Esophagus squamous epithelium (tissue), 5 donors: ENCODE measurements around the gene RAB8B. TPM values are rescaled to one million over a fixed set of nuclear protein-coding genes. Genes with fewer than 3 reads are reported as not detected.

Source experiments
- DNase-seq: peaks from one replicate; lab custom pipeline; 2025; lab: John Stamatoyannopoulos, UW
- H3K27ac ChIP-seq, 4 donors: fragments of 200-600 bp; sonication (generic); one replicate each; pipeline ENCODE4 v1.5.1; 2016 to 2019; ENCODE audit warnings: mild to moderate bottlenecking in 1 of 4
- H3K27me3 ChIP-seq, 4 donors: fragments of 200-600 bp; sonication (generic); 1 replicate in 3 of 4; 2 replicates in 1 of 4; pipeline versions ENCODE4 v1.5.1 to v1.6.0; 2017 to 2021; ENCODE audit warnings: antibody characterized with exemption in 1 of 4
- H3K36me3 ChIP-seq, 3 donors: fragments of 200-600 bp; sonication (generic); one replicate each; pipeline ENCODE4 v1.5.1; 2016 to 2019
- H3K4me1 ChIP-seq, 3 donors: fragments of 200-600 bp; sonication (generic); one replicate each; pipeline ENCODE4 v1.5.1; 2017 to 2019
- H3K4me3 ChIP-seq, 4 donors: fragments of 200-600 bp; sonication (generic); 1 replicate in 3 of 4; 2 replicates in 1 of 4; pipeline ENCODE4 v1.5.1; 2016 to 2019; ENCODE audit warnings: mild to moderate bottlenecking in 2 of 4, moderate library complexity in 1 of 4
- H3K9me3 ChIP-seq, 3 donors: fragments of 200-600 bp; sonication (generic); one replicate each; pipeline ENCODE4 v1.5.1; 2016 to 2019
- POLR2A ChIP-seq, 4 donors: fragments of 450-650 bp; IDR thresholded peaks; one replicate each; pipeline ENCODE4 v1.6.1; 2017; ENCODE audit warnings: antibody characterized with exemption in 4 of 4, mild to moderate bottlenecking in 4 of 4, moderate library complexity in 3 of 4
- WGBS, 2 donors: methylation state at CpG; one replicate each; pipeline ENCODE4 v1.1.5; 2018; 5-methylcytosine and 5-hydroxymethylcytosine counted together
- intact Hi-C: fragments of 100-400 bp; cut with DNase I; formaldehyde crosslinking; loops from one replicate; pipeline ENCODE4 v1.15.0; 2022
- total RNA-seq, 4 donors: library from RNA; depleted of rRNA; stranded (reverse); fragments of >200 nt; gene quantifications; one replicate each; pipeline ENCODE4 v1.1.0, GENCODE V29; 2016
- TF ChIP-seq, protein P1 (sequence below), 6 experiments: fragments of 450-650 bp in 4 of 6; fragments of 200-600 bp in 2 of 6; sonication (generic) in 2 of 6; IDR thresholded peaks; one replicate each; pipeline ENCODE4 v1.5.1; 2016 to 2019; ENCODE audit warnings: antibody characterized with exemption in 6 of 6, mild to moderate bottlenecking in 4 of 6, moderate library complexity in 4 of 6
- donor health status: DM: yes; HTN: yes; CAD: no.

The RAB8B gene
- total RNA-seq, 4 donors from 2014 or later = 3.1 to 22.7 (median 10.0) TPM

- intact Hi-C loops = no loop called here
- Histone ChIP-seq H3K4me1 (peaks cover 0 to 16% (median 0%) of the 10 kb centered on the region in 3 donors), H3K36me3 (peaks cover 0 to 59% (median 4%) of the 10 kb centered on the region in 3 donors), H3K4me3 (no peak overlapping the region), H3K27me3 (no peaks in the 10 kb centered on the region), H3K9me3 (no peaks in the 10 kb centered on the region), H3K27ac (no peak overlapping the region)
- 78 to 93% methylated on average over 2 of the region's 2 CpGs for WGBS, 2 donors
- DNase-seq = no peak
- TF ChIP-seq, protein P1, sequence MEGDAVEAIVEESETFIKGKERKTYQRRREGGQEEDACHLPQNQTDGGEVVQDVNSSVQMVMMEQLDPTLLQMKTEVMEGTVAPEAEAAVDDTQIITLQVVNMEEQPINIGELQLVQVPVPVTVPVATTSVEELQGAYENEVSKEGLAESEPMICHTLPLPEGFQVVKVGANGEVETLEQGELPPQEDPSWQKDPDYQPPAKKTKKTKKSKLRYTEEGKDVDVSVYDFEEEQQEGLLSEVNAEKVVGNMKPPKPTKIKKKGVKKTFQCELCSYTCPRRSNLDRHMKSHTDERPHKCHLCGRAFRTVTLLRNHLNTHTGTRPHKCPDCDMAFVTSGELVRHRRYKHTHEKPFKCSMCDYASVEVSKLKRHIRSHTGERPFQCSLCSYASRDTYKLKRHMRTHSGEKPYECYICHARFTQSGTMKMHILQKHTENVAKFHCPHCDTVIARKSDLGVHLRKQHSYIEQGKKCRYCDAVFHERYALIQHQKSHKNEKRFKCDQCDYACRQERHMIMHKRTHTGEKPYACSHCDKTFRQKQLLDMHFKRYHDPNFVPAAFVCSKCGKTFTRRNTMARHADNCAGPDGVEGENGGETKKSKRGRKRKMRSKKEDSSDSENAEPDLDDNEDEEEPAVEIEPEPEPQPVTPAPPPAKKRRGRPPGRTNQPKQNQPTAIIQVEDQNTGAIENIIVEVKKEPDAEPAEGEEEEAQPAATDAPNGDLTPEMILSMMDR (IDR thresholded peaks at IDR 0.05) = no peak
- no peak for TF ChIP-seq POLR2A (IDR thresholded peaks at IDR 0.05)
Measured at GRCh38 chr15:63258658-63259057, 69.3 kb downstream of the RAB8B start.

DNA sequence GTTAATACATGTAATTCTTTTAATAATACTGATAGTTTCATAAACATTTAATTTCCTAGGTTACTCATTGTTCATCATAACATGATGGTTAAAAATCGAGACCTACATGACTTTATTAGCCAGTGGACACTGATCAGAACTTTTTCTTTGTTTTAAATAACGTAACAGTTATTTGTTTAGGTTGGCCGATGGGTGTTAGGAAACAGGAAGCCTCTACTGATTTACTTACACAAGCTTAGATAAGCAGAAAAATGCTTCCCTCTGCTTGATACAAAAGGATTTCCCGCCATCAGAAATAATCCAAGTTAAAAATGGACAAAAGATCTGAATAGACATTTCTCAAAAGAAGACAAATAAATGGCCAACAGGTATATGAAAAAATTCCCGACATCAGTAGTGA, 71.4 kb downstream of the RAB8B start:
- H3K4me1 ChIP-seq = peaks cover 0 to 12% (median 0%) of the 10 kb centered on the region in 3 donors
- DNase-seq = no peak
- peaks cover 0 to 64% (median 4%) of the 10 kb centered on the region in 3 donors for H3K36me3 ChIP-seq
- no peak overlapping the region for H3K27ac ChIP-seq
- TF ChIP-seq, protein P1 (IDR thresholded peaks at IDR 0.05) = no peak
- no peak for TF ChIP-seq POLR2A (IDR thresholded peaks at IDR 0.05)
- 82 to 86% methylated on average over 5 of the region's 5 CpGs for WGBS, 2 donors
- H3K9me3 ChIP-seq = no peaks in the 10 kb centered on the region
- H3K27me3 ChIP-seq = no peaks in the 10 kb centered on the region
- intact Hi-C loops = no loop called here
- no peak overlapping the region for H3K4me3 ChIP-seq

DNA sequence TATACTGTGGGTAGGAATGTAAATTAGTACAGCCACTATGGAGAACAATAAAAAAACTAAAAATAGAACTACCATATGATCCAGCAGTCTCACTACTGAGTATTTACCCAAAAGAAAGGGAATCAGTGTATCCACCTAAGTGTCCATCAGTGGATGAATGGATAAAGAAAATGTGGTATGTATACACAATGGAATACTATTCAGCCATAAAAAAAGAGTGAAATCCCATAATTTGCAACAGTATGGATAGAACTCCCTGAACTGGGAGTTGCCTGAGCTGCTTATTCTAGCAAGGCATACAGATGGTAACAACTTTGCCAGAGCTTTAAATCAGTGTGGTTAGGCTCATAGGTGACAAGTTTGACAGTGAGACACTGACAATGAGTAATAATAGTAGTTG, 71.9 kb downstream of the RAB8B start:
- TF ChIP-seq, protein P1 (IDR thresholded peaks at IDR 0.05) = no peak
- TF ChIP-seq POLR2A (IDR thresholded peaks at IDR 0.05) = no peak
- DNase-seq = no peak
- no peaks in the 10 kb centered on the region for H3K9me3 ChIP-seq
- H3K4me3 ChIP-seq = no peak overlapping the region
- H3K27ac ChIP-seq = no peak overlapping the region
- H3K4me1 ChIP-seq = peaks cover 0 to 7% (median 0%) of the 10 kb centered on the region in 3 donors
- intact Hi-C loops = no loop called here
- peaks cover 0 to 63% (median 4%) of the 10 kb centered on the region in 3 donors for H3K36me3 ChIP-seq
- no peaks in the 10 kb centered on the region for H3K27me3 ChIP-seq

GRCh38 chr15:63263519-63263918, 74.1 kb downstream of the RAB8B start:
- intact Hi-C loops = no loop called here
- no peaks in the 10 kb centered on the region for H3K4me1 ChIP-seq
- no peak overlapping the region for H3K4me3 ChIP-seq
- no peaks in the 10 kb centered on the region for H3K27me3 ChIP-seq
- no peaks in the 10 kb centered on the region for H3K9me3 ChIP-seq
- TF ChIP-seq, protein P1 (IDR thresholded peaks at IDR 0.05) = no peak
- no peak for TF ChIP-seq POLR2A (IDR thresholded peaks at IDR 0.05)
- WGBS, 2 donors = 87 to 91% methylated on average over 6 of the region's 6 CpGs
- H3K36me3 ChIP-seq = peaks cover 0 to 58% (median 4%) of the 10 kb centered on the region in 3 donors
- no peak overlapping the region for H3K27ac ChIP-seq
- DNase-seq = no peak

DNA sequence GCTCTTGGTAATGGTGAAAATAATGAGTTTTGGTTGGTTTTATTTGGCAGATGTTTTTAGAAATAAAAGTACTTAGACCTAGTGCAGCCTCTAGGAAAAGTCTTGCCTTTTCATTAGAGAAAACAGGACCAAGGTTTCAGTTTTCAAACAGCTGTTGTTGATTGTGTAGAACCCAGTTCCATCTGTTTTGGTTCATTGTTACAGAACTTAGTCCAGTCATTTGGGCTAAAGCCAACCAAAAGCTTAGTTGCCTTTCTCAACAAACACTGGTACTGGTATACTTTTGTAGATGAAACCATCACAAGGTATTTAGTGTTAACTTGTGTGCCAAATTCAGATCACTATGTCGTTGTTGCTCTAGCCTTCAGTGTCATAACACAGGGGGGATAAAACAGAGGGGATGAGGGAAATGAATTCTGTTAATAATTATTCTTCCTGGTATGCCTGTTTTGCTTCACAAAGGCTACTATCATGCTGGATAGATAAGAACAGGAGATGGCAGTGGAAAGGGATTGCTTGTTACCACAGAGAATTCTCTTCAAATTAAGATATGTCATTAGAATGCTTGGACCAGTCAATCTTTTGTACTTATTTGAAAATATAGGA, 75.4 kb downstream of the RAB8B start:
- TF ChIP-seq, protein P1 (IDR thresholded peaks at IDR 0.05) = no peak
- no peak for TF ChIP-seq POLR2A (IDR thresholded peaks at IDR 0.05)
- Histone ChIP-seq H3K27me3 (no peaks in the 10 kb centered on the region), H3K36me3 (peaks cover 0 to 46% (median 4%) of the 10 kb centered on the region in 3 donors), H3K9me3 (no peaks in the 10 kb centered on the region), H3K4me3 (no peak overlapping the region), H3K27ac (no peak overlapping the region), H3K4me1 (no peaks in the 10 kb centered on the region)
- 71 to 80% methylated on average over 1 of the region's 1 CpG for WGBS, 2 donors
- intact Hi-C loops = no loop called here
- DNase-seq = no peak
